ENCODE data around the gene HDAC4.

The HDAC4 gene

GRCh38 chr2:239160226-239161143 lies 240.3 kb downstream of the HDAC4 start:
- no peak for DNase-seq (ENCODE audit: low spot score)
- in situ Hi-C loops (cut with MboI; ENCODE audit: low pct_unique_long_range_greater_than_20kb, low sequenced_read_pairs, unreplicated experiment) = no loop called here
- TF ChIP-seq CTCF (IDR thresholded peaks at IDR 0.05; ENCODE audit: extremely low read depth, insufficient read depth, missing control alignments) = no peak

- TF ChIP-seq CTCF (IDR thresholded peaks at IDR 0.05; ENCODE audit: extremely low read depth, insufficient read depth, missing control alignments) = no peak
- in situ Hi-C loops (cut with MboI; ENCODE audit: low pct_unique_long_range_greater_than_20kb, low sequenced_read_pairs, unreplicated experiment) = no loop called here
- no peak for DNase-seq (ENCODE audit: low spot score)
These were observed 241.3 kb downstream of the HDAC4 start for GRCh38 chr2:239159476-239159911.

GRCh38 chr2:239158641-239159475 lies 242.0 kb downstream of the HDAC4 start:
- in situ Hi-C loops (cut with MboI; ENCODE audit: low pct_unique_long_range_greater_than_20kb, low sequenced_read_pairs, unreplicated experiment) = no loop called here
- TF ChIP-seq CTCF (IDR thresholded peaks at IDR 0.05; ENCODE audit: extremely low read depth, insufficient read depth, missing control alignments) = no peak
- DNase-seq (ENCODE audit: low spot score) = no peak

GRCh38 chr2:239157771-239158170 lies 243.0 kb downstream of the HDAC4 start:
- no peak for TF ChIP-seq CTCF (IDR thresholded peaks at IDR 0.05; ENCODE audit: extremely low read depth, insufficient read depth, missing control alignments)
- in situ Hi-C loops (cut with MboI; ENCODE audit: low pct_unique_long_range_greater_than_20kb, low sequenced_read_pairs, unreplicated experiment) = no loop called here
- no peak for DNase-seq (ENCODE audit: low spot score)

- no peak for DNase-seq (ENCODE audit: low spot score)
- in situ Hi-C loops (cut with MboI; ENCODE audit: low pct_unique_long_range_greater_than_20kb, low sequenced_read_pairs, unreplicated experiment) = no loop called here
- no peak for TF ChIP-seq CTCF (IDR thresholded peaks at IDR 0.05; ENCODE audit: extremely low read depth, insufficient read depth, missing control alignments)
These were observed 243.6 kb downstream of the HDAC4 start for GRCh38 chr2:239157269-239157668.

- in situ Hi-C loops (cut with MboI; ENCODE audit: low pct_unique_long_range_greater_than_20kb, low sequenced_read_pairs, unreplicated experiment) = no loop called here
- no peak for TF ChIP-seq CTCF (IDR thresholded peaks at IDR 0.05; ENCODE audit: extremely low read depth, insufficient read depth, missing control alignments)
- DNase-seq (ENCODE audit: low spot score) = no peak
These were observed 244.1 kb downstream of the HDAC4 start for GRCh38 chr2:239156516-239157265.

Data from GM13977 (cell line).